Measurements from ENCODE around the gene KHDRBS2.

DNA sequence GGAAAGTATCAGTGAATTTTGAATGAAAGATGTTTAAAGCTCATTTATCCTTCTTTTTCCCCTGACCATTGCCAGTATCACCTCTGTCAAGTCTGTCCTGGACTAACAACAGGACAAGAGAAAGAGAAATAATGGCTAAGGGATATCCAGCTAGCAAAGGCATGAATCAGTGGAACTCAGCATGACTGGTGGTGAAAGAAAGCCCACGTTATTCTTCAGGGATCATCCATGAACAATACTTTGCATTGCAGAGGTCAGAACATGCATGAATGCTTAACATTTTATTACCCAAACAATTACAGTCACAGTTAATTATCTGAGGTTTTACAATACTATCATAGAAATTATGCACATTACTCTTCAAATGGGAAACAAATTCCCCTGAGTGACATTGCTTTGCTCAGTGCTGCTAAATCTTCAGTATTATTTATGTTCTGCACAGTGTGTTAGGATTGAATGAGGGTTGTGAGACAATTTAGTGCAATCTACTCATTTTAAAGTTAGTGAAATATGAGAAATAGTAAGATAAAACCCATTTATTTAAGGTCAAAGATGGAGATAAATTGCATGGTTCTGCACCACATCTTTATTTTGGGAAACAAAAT is 350.7 kb downstream of the KHDRBS2 start:
- TF ChIP-seq, protein P1, sequence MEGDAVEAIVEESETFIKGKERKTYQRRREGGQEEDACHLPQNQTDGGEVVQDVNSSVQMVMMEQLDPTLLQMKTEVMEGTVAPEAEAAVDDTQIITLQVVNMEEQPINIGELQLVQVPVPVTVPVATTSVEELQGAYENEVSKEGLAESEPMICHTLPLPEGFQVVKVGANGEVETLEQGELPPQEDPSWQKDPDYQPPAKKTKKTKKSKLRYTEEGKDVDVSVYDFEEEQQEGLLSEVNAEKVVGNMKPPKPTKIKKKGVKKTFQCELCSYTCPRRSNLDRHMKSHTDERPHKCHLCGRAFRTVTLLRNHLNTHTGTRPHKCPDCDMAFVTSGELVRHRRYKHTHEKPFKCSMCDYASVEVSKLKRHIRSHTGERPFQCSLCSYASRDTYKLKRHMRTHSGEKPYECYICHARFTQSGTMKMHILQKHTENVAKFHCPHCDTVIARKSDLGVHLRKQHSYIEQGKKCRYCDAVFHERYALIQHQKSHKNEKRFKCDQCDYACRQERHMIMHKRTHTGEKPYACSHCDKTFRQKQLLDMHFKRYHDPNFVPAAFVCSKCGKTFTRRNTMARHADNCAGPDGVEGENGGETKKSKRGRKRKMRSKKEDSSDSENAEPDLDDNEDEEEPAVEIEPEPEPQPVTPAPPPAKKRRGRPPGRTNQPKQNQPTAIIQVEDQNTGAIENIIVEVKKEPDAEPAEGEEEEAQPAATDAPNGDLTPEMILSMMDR (IDR thresholded peaks at IDR 0.05): no peak
- no peak for TF ChIP-seq POLR2A (IDR thresholded peaks at IDR 0.05)
